ENCODE measurements around the gene B3GALT5. TPM values are rescaled to one million over a fixed set of nuclear protein-coding genes. Genes with fewer than 3 reads are reported as not detected.

The B3GALT5 gene
- total RNA-seq, 2 donors from 2014 or later, result 2.5 to 6.1 TPM

DNA sequence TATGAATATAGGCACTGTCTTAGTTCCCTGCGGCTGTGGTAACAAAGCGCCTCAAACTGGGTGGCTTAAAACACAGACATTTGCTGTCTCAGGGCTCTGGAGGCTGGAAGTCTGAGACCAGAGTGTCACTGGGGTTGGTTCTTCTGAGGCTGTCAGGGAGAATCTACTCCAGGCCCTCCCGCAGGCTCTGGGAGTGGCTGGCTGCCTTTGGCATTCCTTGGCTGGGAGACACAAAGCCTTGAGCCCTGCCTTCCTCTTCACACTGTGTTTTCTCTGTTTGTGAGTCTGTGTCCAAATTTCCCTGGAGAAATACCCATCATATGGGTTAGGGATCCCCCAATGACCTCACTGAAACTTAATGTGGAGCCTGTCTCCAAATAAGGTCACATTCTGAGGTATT is 38.5 kb downstream of the B3GALT5 start:
- H3K27me3 ChIP-seq (ENCODE audit: control insufficient read depth, insufficient read depth, low read length, poor library complexity, severe bottlenecking), result no peaks in the 10 kb centered on the region
- H3K9me3 ChIP-seq (ENCODE audit: control insufficient read depth, low read length), result peaks cover 13% of the 10 kb centered on the region
- no peak overlapping the region for H3K27ac ChIP-seq (ENCODE audit: low read depth, low read length)
- no peak overlapping the region for H3K4me3 ChIP-seq (ENCODE audit: low read length)
- no peaks in the 10 kb centered on the region for H3K36me3 ChIP-seq (ENCODE audit: control insufficient read depth, insufficient read depth, low read length)
- TF ChIP-seq CTCF (conservative IDR thresholded peaks at IDR 0.05), result no peak
- Mint-ChIP-seq H3K27ac (no peak overlapping the region), H3K36me3 (ENCODE audit: low read depth) (peaks cover 49% of the 10 kb centered on the region), H3K4me1 (no peaks in the 10 kb centered on the region), H3K27me3 (ENCODE audit: insufficient read depth) (no peaks in the 10 kb centered on the region), H3K4me3 (no peak overlapping the region), H3K9me3 (peaks cover 5% of the 10 kb centered on the region)
- no peak overlapping the region for H3K9ac ChIP-seq (ENCODE audit: extremely low read depth, low read length, poor library complexity, severe bottlenecking)
- DNase-seq, result no peak
- 93 to 96% methylated on average over 3 of the region's 3 CpGs for WGBS, 2 experiments (ENCODE audit: insufficient coverage in 1 of 2, insufficient read length in 1 of 2)
- no peaks in the 10 kb centered on the region for H3K4me1 ChIP-seq (ENCODE audit: control insufficient read depth, insufficient read depth, low read length)

GRCh38 chr21:39654951-39655350 is 42.2 kb downstream of the B3GALT5 start:
- Mint-ChIP-seq H3K9me3 (peaks cover 5% of the 10 kb centered on the region), H3K4me1 (peaks cover 4% of the 10 kb centered on the region), H3K36me3 (ENCODE audit: low read depth) (peaks cover 44% of the 10 kb centered on the region), H3K27ac (no peak overlapping the region), H3K27me3 (ENCODE audit: insufficient read depth) (no peaks in the 10 kb centered on the region), H3K4me3 (no peak overlapping the region)
- Histone ChIP-seq H3K4me3 (ENCODE audit: low read length) (no peak overlapping the region), H3K9ac (ENCODE audit: extremely low read depth, low read length, poor library complexity, severe bottlenecking) (no peak overlapping the region), H3K27me3 (ENCODE audit: control insufficient read depth, insufficient read depth, low read length, poor library complexity, severe bottlenecking) (no peaks in the 10 kb centered on the region), H3K4me1 (ENCODE audit: control insufficient read depth, insufficient read depth, low read length) (no peaks in the 10 kb centered on the region), H3K36me3 (ENCODE audit: control insufficient read depth, insufficient read depth, low read length) (no peaks in the 10 kb centered on the region), H3K27ac (ENCODE audit: low read depth, low read length) (no peak overlapping the region), H3K9me3 (ENCODE audit: control insufficient read depth, low read length) (peaks cover 13% of the 10 kb centered on the region)
- 91 to 100% methylated on average over 3 of the region's 3 CpGs for WGBS, 2 experiments (ENCODE audit: insufficient coverage in 1 of 2, insufficient read length in 1 of 2)
- DNase-seq, result no peak
- no peak for TF ChIP-seq CTCF (conservative IDR thresholded peaks at IDR 0.05)

GRCh38 chr21:39655589-39655988 is 42.8 kb downstream of the B3GALT5 start:
- H3K27me3 Mint-ChIP-seq (ENCODE audit: insufficient read depth), result no peaks in the 10 kb centered on the region

More at GRCh38 chr21:39655589-39655988, 42.8 kb downstream of the B3GALT5 start:
- Mint-ChIP-seq H3K4me3 (no peak overlapping the region), H3K4me1 (peaks cover 7% of the 10 kb centered on the region), H3K36me3 (ENCODE audit: low read depth) (peaks cover 46% of the 10 kb centered on the region), H3K27ac (no peak overlapping the region), H3K9me3 (peaks cover 5% of the 10 kb centered on the region)
- Histone ChIP-seq H3K4me3 (ENCODE audit: low read length) (no peak overlapping the region), H3K27ac (ENCODE audit: low read depth, low read length) (no peak overlapping the region), H3K9me3 (ENCODE audit: control insufficient read depth, low read length) (peaks cover 13% of the 10 kb centered on the region), H3K27me3 (ENCODE audit: control insufficient read depth, insufficient read depth, low read length, poor library complexity, severe bottlenecking) (no peaks in the 10 kb centered on the region), H3K36me3 (ENCODE audit: control insufficient read depth, insufficient read depth, low read length) (no peaks in the 10 kb centered on the region), H3K9ac (ENCODE audit: extremely low read depth, low read length, poor library complexity, severe bottlenecking) (no peak overlapping the region), H3K4me1 (ENCODE audit: control insufficient read depth, insufficient read depth, low read length) (no peaks in the 10 kb centered on the region)
- DNase-seq, result no peak
- WGBS, 2 experiments (ENCODE audit: insufficient coverage in 1 of 2, insufficient read length in 1 of 2), result 89 to 92% methylated on average over 11 of the region's 11 CpGs
- no peak for TF ChIP-seq CTCF (conservative IDR thresholded peaks at IDR 0.05)

Data from endodermal cell (in vitro differentiated cells).